B cell (primary cell): ENCODE measurements around the gene NRL. TPM values are rescaled to one million over a fixed set of nuclear protein-coding genes. Genes with fewer than 3 reads are reported as not detected.
A peak's percentile ranks its signal among the peaks of the same experiment; 100 is the strongest.

Experiments used
- ATAC-seq: fragments of 200-7000 bp; cut with Tn5 transposase; one replicate; pipeline ENCODE4 v1.10.0; 2021; ENCODE audit warnings: low read depth, mild to moderate bottlenecking, moderate number of reproducible peaks, moderate library complexity
- CTCF ChIA-PET: fragments of 350-600 bp; sonication (Branson Sonifier 250); formaldehyde crosslinking; loops from one replicate; lab custom pipeline; 2021; ENCODE audit warnings: antibody characterized with exemption, inconsistent platforms; lab: Charles Lee
- POLR2A ChIA-PET: fragments of 350-600 bp; sonication (Branson Sonifier 250); formaldehyde crosslinking; loops from one replicate; lab custom pipeline; 2021; ENCODE audit warnings: antibody characterized with exemption; lab: Charles Lee
- DNase-seq: peaks from one replicate; pipeline ENCODE4 v3.0.0; 2013
- H2AFZ ChIP-seq: 2 replicates; pipeline ENCODE4 v1.6.1; 2012; ENCODE audit warnings: mild to moderate bottlenecking, low read depth, low read length; ENCODE audit not compliant: insufficient read depth, poor library complexity, severe bottlenecking
- H3K27ac ChIP-seq, 2 donors: 1 replicate in 1 of 2; 2 replicates in 1 of 2; pipeline ENCODE4 v1.5.1; 2012 to 2013; ENCODE audit warnings: low read length in 2 of 2, mild to moderate bottlenecking in 2 of 2, moderate library complexity in 1 of 2
- H3K27me3 ChIP-seq, 4 experiments: fragments of 200-600 bp in 1 of 4; sonication (generic) in 1 of 4; replicated peaks in 1 of 4; 1 replicate in 2 of 4; 2 replicates in 2 of 4; pipeline versions ENCODE4 v1.6.1 to v1.7.0; 2013 to 2016; ENCODE audit warnings: low read length in 3 of 4, mild to moderate bottlenecking in 2 of 4, mixed read lengths in 1 of 4, moderate library complexity in 1 of 4; ENCODE audit not compliant: insufficient read depth in 4 of 4, control insufficient read depth in 3 of 4; ENCODE audit errors: control extremely low read depth in 1 of 4
- H3K36me3 ChIP-seq, 2 experiments: replicated peaks in 1 of 2; 1 replicate in 1 of 2; 2 replicates in 1 of 2; pipeline versions ENCODE4 v1.6.1 to v1.7.1; 2013; ENCODE audit warnings: low read length in 1 of 2; ENCODE audit not compliant: insufficient read depth in 2 of 2, control insufficient read depth in 1 of 2; ENCODE audit errors: control extremely low read depth in 1 of 2, extremely low read depth in 1 of 2
- H3K4me1 ChIP-seq, 2 donors: fragments of 200-600 bp in 1 of 2; sonication (generic) in 1 of 2; 1 replicate in 1 of 2; 2 replicates in 1 of 2; pipeline versions ENCODE4 v1.5.1 to v1.6.1; 2013 to 2017; ENCODE audit warnings: low read length in 2 of 2; ENCODE audit not compliant: control insufficient read depth in 2 of 2, insufficient read depth in 2 of 2
- H3K4me2 ChIP-seq: replicated peaks from 2 replicates; pipeline ENCODE3; 2012; ENCODE audit warnings: mild to moderate bottlenecking, low read depth, low read length; ENCODE audit not compliant: poor library complexity, severe bottlenecking
- H3K4me3 ChIP-seq, 5 experiments: fragments of 200-600 bp in 1 of 5; sonication (generic) in 1 of 5; 1 replicate in 3 of 5; 2 replicates in 2 of 5; pipeline versions ENCODE4 v1.5.1 to v1.7.0; 2011 to 2016; ENCODE audit warnings: low read length in 4 of 5, mild to moderate bottlenecking in 4 of 5, low read depth in 2 of 5, control low read depth in 1 of 5, moderate library complexity in 1 of 5; ENCODE audit not compliant: insufficient read depth in 1 of 5; ENCODE audit errors: control extremely low read depth in 1 of 5, extremely low read depth in 1 of 5
- H3K79me2 ChIP-seq: fragments of 200-600 bp; sonication (generic); one replicate; pipeline ENCODE4 v1.6.0; 2016; ENCODE audit warnings: low read length; ENCODE audit not compliant: control insufficient read depth, insufficient read depth
- H3K9ac ChIP-seq: fragments of 200-600 bp; sonication (generic); 2 replicates; pipeline ENCODE4 v1.6.1; 2017; ENCODE audit warnings: mild to moderate bottlenecking, low read length, moderate library complexity
- H3K9me3 ChIP-seq, 3 donors: one replicate each; pipeline versions ENCODE4 v1.6.1 to v1.7.1; 2013; ENCODE audit warnings: low read length in 2 of 3; ENCODE audit not compliant: control insufficient read depth in 2 of 3, insufficient read depth in 1 of 3; ENCODE audit errors: control extremely low read depth in 1 of 3
- H4K20me1 ChIP-seq: 2 replicates; pipeline ENCODE4 v1.6.0; 2012; ENCODE audit warnings: mild to moderate bottlenecking, low read length; ENCODE audit not compliant: insufficient read depth, control insufficient read depth, poor library complexity, severe bottlenecking
- H3K27ac Mint-ChIP-seq: one replicate; pipeline ENCODE4 v1.8.0; 2021; ENCODE audit warnings: mixed read lengths
- H3K27me3 Mint-ChIP-seq: one replicate; pipeline ENCODE4 v1.8.0; 2021; ENCODE audit warnings: mixed read lengths
- H3K4me1 Mint-ChIP-seq: one replicate; pipeline ENCODE4 v1.8.0; 2021; ENCODE audit warnings: mixed read lengths
- H3K4me3 Mint-ChIP-seq: one replicate; pipeline ENCODE4 v1.8.0; 2021; ENCODE audit warnings: mixed read lengths
- H3K9me3 Mint-ChIP-seq: one replicate; pipeline ENCODE4 v1.8.0; 2022; ENCODE audit warnings: mixed read lengths; ENCODE audit not compliant: insufficient read depth
- CTCF ChIP-seq: fragments of 200-600 bp; IDR thresholded peaks from one replicate; pipeline ENCODE4 v1.8.0; 2022; ENCODE audit warnings: antibody characterized with exemption, mild to moderate bottlenecking
- EZH2 ChIP-seq: IDR thresholded peaks from 2 replicates; pipeline ENCODE4 v1.6.1; 2012; ENCODE audit warnings: borderline replicate concordance, low read depth, mild to moderate bottlenecking, moderate library complexity, low read length; ENCODE audit not compliant: insufficient read depth, poor library complexity, severe bottlenecking
- WGBS: methylation state at CpG from one replicate; pipeline ENCODE4 v1.1.5; 2013; ENCODE audit warnings: missing lambda C conversion rate; ENCODE audit not compliant: insufficient coverage; 5-methylcytosine and 5-hydroxymethylcytosine counted together
- intact Hi-C: fragments of 100-400 bp; cut with micrococcal nuclease; formaldehyde crosslinking; loops from one replicate; pipeline ENCODE4 v1.10.0; 2022
- polyA plus RNA-seq: library from polyadenylated mRNA; depleted of rRNA; stranded (reverse); fragments of >200 nt; gene quantifications from 2 replicates; pipeline ENCODE4 v1.2.3, GENCODE V29; 2012
- total RNA-seq, 2 donors: library from RNA; stranded (reverse); fragments of 120-200 nt in 1 of 2; gene quantifications; 1 replicate in 1 of 2; 2 replicates in 1 of 2; pipeline versions ENCODE4 v1.2.3 to v1.2.4, GENCODE V29; 2013 to 2022

NRL gene
- total and polyA plus RNA-seq, 2 donors (not counting 1 experiment from before 2014, with no cell fraction given) = 7.0 to 8.8 TPM

GRCh38 chr14:24076302-24076601 lies 38.5 kb downstream of the NRL start:
- DNase-seq (no peak), ATAC-seq (no peak)
- no peaks in the 10 kb centered on the region for H3K27me3 Mint-ChIP-seq
- Histone ChIP-seq H3K36me3 (no peaks in the 10 kb centered on the region), H3K4me2 (no peak overlapping the region), H3K4me3 (no peak overlapping the region), H3K27me3 (peaks cover 0 to 4% (median 0%) of the 10 kb centered on the region in 4 experiments), H3K9me3 (no peaks in the 10 kb centered on the region), H3K4me1 (peaks cover 26 to 31% of the 10 kb centered on the region in 2 donors), H3K27ac (no peak overlapping the region), H4K20me1 (no peaks in the 10 kb centered on the region), H3K79me2 (peaks cover 9% of the 10 kb centered on the region), H3K9ac (no peak overlapping the region), H2AFZ (no peak overlapping the region)
- intact Hi-C loops = no loop called here
- H3K4me3 Mint-ChIP-seq = no peak overlapping the region
- WGBS = 100% methylated on average over 2 of the region's 10 CpGs
- CTCF ChIA-PET = interaction anchor here (1.2 to 3.8 kb wide), 2 partner anchors 15 to 18 kb away, joined by 5 to 13 read pairs; no protein-coding TSS in a partner anchor
- no peak for TF ChIP-seq EZH2
- no peak for TF ChIP-seq CTCF
- peaks cover 37% of the 10 kb centered on the region for H3K4me1 Mint-ChIP-seq
- POLR2A ChIA-PET = no interaction called here
- no peaks in the 10 kb centered on the region for H3K9me3 Mint-ChIP-seq
- H3K27ac Mint-ChIP-seq = peak overlapping the region; percentile 46

- POLR2A ChIA-PET = interaction anchor here (1.3 kb wide), 1 partner anchor 15 kb away, joined by 3 read pairs; no protein-coding TSS in a partner anchor
- peak overlapping the region; percentile 56 for H3K4me2 ChIP-seq
- 48% methylated on average over 8 of the region's 11 CpGs for WGBS
- H3K4me3 ChIP-seq = peak overlapping the region in 1 of 5 experiments; percentile 22
- no peaks in the 10 kb centered on the region for H4K20me1 ChIP-seq
- H2AFZ ChIP-seq = peak overlapping the region; percentile 51
- Mint-ChIP-seq H3K9me3 (no peaks in the 10 kb centered on the region), H3K27ac (peak overlapping the region; percentile 81), H3K4me3 (peak overlapping the region; percentile 38), H3K27me3 (peaks cover 4% of the 10 kb centered on the region), H3K4me1 (peaks cover 33% of the 10 kb centered on the region)
- intact Hi-C loops = no loop called here
- peak; percentile 51 for DNase-seq
- peaks cover 9% of the 10 kb centered on the region for H3K79me2 ChIP-seq
- H3K9me3 ChIP-seq = no peaks in the 10 kb centered on the region
- peak; percentile 68 for ATAC-seq
- H3K9ac ChIP-seq = no peak overlapping the region
- no peaks in the 10 kb centered on the region for H3K36me3 ChIP-seq
- peaks cover 24 to 29% of the 10 kb centered on the region in 2 donors for H3K4me1 ChIP-seq
- CTCF ChIA-PET = interaction anchor here (1.6 to 3.8 kb wide), 5 partner anchors 15 to 34 kb away, joined by 4 to 16 read pairs (median 12); partner anchors contain the start of gene PCK2
- no peak for TF ChIP-seq EZH2
- TF ChIP-seq CTCF = no peak
- peaks cover 0 to 4% (median 0%) of the 10 kb centered on the region in 4 experiments for H3K27me3 ChIP-seq
- peak overlapping the region in 1 of 2 donors; percentile 25 for H3K27ac ChIP-seq
These were observed 39.1 kb downstream of the NRL start for GRCh38 chr14:24075485-24076301.
